COR-L47 (cell line): ENCODE data around the gene DGCR2.

Experiments used
- DNase-seq: peaks from one replicate; lab custom pipeline; 2025; lab: John Stamatoyannopoulos, UW

The DGCR2 gene

DNA sequence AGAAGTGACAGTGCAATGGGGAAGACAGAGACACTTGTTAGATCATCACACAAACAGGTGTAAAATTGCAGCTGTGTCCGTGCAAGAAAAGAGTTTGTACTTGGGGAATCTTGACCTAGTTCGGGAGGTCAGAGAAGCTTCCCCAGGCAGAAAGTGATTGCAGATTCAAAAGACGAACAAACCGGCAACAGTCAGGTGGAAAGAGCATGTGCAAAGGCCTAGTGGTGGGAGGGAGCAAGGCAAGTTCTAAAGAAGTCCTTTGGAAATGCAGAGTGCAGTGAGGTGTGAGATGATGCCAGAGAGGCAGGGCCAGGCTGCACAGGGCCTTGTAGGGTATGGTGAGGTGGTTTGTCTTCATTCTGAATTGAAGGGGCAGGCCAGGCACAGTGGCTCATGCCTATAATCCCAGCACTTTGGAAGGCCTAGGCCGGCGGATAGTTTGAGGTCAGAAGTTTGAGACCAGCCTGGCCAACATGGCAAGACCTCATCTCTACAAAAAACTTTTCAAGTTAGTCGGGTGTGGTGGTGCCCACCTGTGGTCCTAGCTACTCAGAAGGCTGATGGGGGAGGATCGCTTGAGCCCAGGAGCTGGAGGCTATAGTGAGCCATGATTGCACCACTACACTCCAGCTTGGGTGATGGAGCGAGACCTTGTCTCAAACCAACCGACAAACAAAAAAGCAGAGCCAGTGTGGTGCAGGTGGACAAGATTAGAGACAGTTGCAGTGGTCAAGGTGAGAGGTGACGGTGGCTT lies 24.2 kb upstream of the DGCR2 start:
- no peak for DNase-seq

DNA sequence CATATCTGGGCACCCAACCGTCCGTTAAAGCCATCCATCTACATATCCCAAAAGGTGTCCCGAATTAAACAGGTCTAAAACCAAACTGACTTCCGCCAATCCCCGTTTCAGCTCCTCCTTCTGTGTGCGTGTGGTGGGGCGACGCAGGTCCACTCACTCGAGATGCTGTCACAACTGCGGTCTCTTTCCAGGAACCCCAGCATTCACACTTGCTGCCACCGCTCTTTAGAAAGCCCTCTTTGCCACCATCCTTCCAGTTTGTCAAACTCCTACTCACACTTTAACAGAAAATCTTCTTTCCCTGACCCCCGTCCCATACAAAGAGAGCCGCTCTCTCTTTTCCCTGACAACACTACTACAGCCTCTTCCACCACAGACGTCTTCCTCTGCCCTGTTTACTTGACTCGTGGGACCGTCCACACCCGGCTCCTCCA lies 21.8 kb upstream of the DGCR2 start:
- DNase-seq: no peak

DNA sequence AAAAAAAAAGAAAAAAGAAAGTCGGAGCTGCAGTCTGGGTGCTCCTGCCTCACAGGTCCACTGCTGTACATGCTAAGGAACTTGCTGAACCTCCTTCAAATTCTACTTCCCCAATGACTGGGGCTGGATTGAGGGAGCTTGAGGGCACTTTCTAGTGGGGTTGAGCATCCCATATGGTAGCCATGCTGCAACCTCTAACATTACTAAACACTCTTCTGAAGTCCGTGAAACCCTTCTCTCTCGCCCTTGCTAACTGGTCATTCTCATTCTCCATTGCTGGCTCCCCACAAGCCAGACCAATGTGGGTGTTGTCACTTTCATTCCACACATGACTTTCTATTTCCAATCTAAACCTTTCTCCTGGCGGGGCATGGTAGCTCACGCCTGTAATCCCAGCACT lies 21.0 kb upstream of the DGCR2 start:
- DNase-seq: no peak

DNA sequence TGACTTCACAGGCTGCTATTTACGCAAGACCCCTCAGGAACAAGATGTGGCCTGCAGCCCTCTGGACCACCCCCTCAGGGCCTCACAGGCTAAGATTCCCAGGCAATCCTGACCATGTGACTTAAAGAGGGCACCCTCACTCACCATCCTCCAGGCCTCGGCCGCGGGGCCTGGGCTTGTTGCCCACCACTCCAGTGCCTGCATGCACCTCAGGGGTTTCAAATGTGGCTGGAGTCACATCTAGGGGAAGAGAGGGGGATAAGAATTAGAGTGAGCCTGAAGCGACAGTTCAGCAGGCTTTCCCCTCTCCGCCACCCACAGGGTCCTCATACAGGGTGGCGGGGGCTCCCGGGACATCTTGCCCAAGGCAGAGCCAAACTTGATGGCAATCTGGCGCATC lies 20.2 kb upstream of the DGCR2 start:
- no peak for DNase-seq

DNA sequence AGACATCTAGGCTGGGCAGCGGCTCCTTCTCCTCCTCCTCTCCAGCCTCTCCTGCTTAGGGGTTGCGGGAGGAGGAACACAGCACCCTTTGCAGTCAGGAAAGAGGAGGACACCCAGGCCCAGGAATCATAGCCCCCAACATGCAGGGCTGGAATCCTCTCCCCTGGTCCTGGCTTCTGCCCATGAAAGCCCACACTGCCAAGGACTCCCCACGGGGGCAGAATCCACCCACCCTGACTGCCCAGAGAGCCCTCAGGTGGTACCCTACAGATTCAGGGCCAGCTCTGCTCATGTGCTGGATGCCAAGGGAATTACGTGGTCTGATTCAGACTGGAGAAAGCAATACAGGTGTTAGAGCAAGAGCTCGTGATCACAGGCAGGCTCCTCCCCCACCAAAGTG lies 17.8 kb upstream of the DGCR2 start:
- no peak for DNase-seq

DNA sequence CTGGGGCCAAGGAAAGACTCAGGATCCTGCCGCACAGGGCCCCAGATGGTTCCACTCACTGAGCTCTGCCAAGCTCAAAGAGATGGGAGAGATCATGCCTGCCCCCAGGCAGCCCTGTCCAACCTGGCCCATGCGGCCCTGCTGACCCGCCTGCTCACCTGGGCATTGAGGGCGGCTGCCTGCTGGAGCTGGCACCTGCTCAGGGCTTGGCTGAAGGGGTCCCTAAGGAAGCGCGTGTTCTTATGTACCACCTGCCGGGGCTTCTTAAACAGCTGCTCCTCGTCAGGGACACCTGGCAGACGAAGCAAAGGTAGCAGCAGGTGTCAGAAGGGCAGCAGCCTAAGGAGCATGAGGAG lies 16.8 kb upstream of the DGCR2 start:
- DNase-seq: no peak

DNA sequence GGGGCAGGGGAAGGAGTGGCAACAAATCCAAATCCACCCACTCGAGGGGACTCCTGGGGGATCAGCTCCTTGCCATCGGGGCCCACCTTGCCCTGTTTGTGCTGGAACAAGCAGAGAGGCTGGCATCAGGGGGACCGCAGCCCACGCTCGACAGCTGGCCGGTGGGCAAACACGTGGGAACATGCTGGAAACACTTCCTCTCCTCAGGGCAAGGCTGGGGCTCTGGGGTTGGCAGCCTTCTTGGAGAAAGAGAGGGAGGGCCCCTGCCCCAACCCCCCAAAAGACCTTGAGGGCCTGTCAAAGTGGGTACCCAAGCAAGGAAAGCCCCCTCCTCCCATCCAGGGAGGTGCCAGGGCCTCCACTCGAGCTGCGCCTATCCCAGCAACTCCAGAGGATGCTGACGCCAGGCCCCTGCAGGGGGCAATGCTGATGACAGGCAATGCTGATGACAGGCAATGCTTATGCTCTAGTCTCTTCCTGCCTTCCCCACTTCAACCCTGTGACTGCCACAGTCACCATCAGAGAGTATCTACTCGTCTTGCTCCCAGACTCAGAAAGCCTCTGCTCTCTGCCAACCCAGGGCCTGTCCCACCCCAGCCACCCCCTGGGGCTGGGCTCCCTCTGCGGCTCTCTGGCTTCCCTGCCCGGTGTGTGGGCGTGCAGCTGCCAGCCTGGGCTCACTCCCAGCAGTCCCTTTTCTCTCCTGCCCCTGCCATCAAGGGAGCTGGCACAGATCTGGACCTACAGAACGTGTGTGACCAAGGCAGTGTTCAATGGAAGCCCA lies 16.2 kb upstream of the DGCR2 start:
- DNase-seq: no peak

DNA sequence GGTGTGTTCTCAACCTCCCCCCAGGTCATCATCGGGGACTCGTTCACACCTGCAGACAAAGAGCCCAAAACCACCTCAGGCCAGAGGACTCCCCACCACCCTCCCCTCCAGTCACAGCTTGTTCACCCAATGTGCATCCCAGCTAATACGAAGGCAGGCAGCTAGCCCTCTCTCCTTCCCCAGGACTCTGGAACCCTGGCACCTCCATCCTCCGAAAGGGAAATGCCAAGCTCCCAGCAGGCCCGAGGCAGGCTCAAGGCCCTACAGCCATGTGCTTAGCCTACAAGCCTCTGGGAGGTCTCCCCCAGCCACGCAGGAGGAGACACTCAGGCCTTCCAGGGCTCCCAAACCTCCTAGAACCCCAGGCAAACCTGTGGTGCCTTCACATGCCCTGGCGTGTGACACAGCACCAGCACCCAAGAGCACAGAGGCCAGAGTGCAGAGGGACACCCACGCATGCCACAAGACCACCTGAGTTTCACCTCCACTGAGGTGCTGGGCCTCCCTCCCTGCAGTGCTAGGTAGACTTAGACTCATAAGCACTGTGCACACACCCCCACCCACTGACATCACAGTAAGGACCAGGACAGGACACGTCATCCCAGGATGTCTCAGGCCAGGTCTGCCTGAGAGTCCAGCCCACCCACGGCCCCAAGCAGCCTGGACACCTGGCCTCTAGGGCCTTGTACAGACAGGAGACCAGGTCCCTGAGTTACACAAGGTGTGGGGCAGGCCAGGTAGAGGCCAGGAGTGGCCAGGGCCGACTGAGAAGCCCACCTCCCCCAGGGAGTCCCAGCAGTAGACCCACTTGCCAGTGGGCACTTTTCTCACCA lies 15.4 kb upstream of the DGCR2 start:
- no peak for DNase-seq

DNA sequence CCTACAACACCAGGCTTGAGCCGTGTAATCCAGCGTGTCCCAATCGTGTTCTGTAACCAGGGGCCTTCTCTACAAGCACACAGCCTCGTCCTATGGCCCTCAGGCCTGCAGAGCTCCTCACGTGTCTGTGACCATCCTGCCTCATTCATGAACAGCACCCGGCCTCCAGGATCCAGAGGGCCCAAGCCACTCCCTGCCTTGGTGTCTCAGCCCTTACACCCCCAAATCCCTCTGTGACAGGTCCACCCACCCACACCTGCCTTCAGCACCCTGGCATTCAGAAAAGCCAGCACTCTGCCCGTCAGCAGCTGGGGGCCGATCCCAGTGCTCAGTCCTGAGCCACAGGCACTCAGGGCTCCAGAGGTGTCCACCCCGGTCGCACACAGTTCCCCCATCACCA lies 14.7 kb upstream of the DGCR2 start:
- no peak for DNase-seq

DNA sequence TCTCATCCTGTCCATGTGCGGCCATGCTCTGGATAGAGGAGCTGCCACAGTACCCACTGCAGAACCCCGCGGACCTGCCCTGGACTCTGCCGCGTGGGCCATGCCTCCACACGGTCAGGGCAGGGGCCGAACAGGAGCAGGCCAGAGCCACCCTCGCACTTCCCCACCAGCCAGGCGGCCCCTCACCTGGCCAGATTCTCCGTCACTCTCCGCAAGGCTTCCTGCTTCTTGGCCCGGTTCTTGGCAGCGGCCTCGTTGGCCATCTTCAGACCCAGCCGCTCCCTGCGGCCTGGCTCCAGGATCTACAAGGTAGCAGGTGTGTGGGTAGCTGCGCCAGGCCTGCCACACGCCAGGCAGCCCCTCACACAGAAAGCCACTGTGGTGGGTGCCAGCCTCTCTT lies 12.7 kb upstream of the DGCR2 start:
- DNase-seq: no peak

DNA sequence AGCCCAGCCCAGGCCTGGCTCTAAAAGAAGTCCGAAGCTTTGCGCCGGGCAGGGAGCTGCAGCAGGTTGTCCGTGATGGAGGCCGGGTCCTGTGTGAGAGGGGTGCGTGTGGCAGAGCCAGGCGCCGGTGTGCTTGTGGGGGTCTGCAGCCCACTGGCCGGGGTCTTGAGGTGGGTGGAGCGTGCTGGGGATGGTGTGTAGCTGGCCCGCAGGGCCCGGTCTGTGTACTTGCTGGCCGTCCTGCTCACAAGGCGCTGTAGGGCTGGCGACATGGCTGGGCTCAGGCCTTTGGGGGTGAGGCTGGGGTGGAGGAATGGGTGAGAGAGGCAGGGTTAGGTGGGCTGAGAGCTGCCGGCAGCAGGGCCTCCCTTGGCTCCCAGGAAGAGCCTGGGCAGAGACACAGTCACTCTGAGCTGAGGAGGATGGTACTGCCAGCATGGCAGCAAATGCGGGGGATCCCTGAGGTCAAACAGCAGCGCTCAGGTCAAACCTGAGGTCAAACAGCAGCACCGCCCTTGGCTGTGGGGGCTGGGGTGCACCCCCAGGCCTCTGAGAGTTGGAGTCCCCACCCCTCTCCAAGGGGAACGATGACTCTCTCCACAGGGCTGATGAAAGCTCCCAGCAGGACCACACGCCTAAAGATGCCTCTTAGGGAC lies 12.1 kb upstream of the DGCR2 start:
- no peak for DNase-seq

DNA sequence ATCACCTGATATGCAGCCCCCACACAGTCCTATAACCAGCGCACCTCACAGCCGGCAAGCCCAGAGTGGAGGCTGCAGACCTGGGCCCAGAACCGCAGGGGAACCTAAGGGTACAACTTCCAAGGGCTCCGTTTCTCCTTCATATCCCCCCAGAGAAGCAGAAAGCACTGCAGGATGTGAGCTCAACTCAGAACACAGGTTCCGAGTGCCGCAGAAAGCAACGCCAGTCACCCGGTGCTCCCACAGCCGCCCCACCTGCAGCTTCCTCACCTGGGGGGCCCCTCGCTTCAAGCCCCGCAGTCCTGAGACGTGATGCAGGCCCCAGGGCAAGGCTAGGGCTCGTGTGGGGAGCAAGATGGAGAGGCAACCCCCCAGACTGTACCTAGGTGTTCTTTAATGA lies 11.3 kb upstream of the DGCR2 start:
- DNase-seq: no peak

DNA sequence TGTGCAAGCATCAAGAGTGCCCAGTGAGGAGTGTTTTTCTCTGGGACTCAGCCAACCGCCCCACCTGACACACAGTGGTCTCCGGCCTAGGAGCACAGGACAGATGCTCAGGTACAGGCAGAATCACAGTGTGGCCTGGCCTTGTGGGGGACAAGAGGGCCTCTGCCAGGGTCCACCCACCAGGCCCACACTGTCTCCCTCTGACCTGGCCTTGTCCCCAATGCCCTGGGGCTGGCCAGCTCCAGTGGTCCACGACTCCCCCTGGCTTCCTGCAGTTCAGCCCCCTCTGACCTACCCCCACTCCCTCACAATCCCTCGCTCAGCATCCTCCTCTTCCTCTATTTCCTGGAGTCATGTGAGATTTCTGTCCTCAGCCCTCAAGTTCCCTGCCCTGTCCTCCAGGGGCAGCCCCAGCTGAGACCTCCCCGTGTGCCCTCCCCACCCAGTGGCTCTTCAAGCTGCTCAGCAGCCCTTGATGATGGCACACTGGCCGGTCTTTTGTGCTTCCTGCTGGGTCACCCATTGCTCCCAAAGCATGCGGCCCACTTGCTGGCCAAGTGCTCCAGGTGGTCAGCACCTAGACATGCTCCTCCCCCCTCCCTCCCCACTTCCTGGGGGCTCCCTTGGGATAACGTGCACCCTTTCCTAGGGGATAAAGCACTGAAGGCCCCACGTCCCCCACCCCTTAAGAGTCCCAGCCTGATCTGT lies 10.6 kb upstream of the DGCR2 start:
- DNase-seq: no peak

DNA sequence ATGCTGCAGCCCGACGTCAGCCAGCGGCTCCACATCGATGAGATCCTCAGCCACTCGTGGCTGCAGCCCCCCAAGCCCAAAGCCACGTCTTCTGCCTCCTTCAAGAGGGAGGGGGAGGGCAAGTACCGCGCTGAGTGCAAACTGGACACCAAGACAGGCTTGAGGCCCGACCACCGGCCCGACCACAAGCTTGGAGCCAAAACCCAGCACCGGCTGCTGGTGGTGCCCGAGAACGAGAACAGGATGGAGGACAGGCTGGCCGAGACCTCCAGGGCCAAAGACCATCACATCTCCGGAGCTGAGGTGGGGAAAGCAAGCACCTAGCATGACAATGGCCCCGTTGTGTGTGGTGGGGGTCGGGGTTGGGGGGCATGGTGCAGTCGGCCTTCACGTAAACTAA lies 9.9 kb upstream of the DGCR2 start:
- no peak for DNase-seq

DNA sequence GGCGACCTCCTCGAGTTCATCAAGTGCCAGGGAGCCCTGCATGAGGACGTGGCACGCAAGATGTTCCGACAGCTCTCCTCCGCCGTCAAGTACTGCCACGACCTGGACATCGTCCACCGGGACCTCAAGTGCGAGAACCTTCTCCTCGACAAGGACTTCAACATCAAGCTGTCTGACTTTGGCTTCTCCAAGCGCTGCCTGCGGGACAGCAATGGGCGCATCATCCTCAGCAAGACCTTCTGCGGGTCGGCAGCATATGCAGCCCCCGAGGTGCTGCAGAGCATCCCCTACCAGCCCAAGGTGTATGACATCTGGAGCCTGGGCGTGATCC lies 9.4 kb upstream of the DGCR2 start:
- no peak for DNase-seq

DNA sequence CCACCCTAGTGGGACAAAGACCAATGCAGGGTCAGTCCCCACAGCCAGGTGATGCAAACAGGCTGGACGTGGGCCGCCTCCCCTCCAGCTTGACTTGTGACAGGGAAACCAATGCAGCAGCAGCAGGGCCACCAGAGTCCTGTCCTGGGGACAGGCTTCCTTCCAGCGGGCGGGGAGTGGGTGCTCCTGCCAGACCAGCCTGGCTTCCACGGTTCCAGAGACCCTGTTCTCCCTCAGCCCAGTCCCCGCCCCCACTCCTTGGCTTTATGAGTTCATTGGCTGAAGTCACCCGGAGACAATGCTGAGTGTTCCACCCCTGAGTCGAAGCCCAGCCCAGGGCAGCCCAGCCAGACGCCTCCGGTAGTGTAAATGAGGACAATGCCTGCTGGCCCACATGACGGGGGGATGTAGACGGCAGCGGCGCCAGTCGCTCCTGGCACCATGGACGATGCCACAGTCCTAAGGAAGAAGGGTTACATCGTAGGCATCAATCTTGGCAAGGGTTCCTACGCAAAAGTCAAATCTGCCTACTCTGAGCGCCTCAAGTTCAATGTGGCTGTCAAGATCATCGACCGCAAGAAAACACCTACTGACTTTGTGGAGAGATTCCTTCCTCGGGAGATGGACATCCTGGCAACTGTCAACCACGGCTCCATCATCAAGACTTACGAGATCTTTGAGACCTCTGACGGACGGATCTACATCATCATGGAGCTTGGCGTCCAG lies 8.9 kb upstream of the DGCR2 start, which contains the start of gene TSSK2:
Gene TSSK2, plus strand, starts transcription at position 350 of the 726 bp plus-strand sequence. Its CDS starts 92 bp downstream, at position 442.
- no peak for DNase-seq

DNA sequence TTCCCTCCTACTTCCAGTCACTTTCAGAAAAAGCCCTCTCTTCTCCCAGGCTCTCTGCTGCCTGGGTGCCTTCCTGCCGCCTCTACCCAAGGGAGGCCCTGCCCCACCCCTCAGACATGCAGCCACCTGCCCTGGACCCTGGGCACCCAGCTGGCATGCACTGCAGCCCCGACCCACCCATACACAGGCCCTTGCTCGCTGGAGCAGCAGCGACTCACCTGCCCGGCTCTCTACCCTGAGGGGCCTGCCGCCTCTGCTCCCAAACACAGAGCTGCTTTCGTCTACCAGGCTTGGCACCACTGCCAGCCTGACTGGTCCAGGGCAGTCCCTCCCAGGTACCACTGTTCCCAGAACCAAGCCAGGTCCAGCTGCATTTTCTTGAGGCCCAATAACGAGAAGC lies 7.7 kb upstream of the DGCR2 start:
- no peak for DNase-seq

DNA sequence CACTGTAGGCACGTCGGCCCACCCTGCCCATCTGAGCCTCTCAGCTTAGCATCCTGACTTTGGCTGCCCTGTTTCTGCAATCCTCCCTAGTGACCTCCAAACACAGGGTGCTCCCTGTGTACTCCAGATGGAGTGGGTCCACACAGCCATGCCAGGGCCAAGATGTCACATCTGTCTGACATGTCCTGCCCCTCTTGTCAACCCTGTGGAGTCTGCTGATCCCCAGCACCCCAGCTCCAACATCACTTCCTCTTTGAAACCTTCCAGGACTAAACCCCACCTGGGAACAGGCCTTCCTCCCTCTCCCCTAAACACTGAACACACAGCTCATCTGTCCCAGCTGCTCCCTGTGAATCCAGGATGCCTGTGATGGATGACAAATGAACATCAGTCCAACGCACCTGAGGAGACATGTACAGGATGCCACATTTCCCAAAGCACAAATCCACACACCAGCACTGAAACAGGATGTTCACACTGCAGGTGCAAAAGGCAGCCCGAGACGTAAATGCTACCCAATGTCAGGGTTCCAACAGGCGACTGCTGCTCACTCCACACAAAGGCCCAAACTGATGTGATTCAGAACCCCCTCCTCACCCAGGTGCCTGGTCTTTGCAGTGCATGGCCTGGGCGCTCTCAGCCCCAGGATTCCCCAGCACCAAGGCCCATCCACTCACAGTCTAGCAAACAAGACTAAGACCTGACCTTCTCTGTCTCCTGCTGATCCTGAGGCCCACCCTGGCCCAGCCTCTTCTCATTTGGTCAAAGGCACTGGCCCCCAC lies 6.9 kb upstream of the DGCR2 start:
- DNase-seq: no peak

DNA sequence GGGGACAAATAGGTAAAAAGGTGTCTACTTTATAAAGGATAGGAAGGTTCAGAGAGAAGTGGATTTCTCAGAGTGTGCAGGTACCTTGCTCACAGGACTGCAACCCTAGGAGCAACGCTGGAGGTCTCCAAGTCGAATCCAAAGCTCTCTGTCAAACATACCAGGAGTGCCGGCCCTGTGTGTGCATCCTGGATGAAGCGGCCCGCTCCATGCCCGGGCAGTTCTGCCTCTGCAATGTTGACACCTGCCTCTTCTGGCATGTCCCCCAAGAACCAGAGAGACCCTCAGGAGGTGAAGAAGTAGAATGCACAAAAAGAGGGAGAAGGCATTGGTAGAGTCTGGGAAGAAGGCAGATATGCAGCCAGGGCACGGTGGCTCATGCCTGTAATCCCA lies 5.8 kb upstream of the DGCR2 start:
- no peak for DNase-seq

DNA sequence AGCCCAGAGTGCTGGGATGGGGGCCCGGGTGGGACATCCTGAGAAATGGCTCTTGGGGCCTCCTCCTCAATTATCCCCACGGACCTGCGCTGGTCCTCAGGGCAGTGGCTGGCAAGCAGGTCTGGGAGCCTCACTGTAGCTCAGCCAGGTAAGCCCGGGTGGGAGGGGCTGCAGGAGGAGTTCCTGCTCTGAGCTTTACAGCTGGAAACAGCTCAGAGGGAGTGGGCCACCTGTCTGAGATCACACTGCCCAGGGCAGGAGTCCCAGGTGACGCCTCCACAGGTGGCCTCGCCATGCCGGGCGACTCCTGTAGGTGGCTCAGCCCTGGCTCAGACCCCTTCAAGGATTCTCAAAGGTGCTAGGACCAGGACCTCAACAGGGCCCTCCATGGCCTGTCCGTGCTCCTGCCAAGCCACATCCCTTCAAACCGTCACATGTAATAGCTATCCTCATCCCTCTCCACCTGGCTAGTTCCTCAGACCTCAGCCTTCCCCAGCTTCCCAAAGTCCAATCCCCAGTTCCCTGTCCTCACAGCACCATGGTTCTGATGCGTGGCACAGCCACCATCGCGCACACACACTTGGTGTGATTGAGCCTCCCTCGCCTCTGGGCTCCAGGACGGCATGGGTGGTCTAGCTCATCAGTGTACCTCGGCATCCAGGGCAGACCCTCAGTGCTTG lies 5.3 kb upstream of the DGCR2 start:
- no peak for DNase-seq
